GM23338 (cell line): ENCODE data around the gene COBL.

Experiments
- CREB1 ChIP-seq: fragments of 250-450 bp; sonication (Bioruptor Pico); IDR thresholded peaks from 2 replicates; pipeline ENCODE4 v1.5.0; 2020; ENCODE audit warnings: low read depth, mild to moderate bottlenecking, moderate library complexity
- CTCF ChIP-seq, 2 experiments: fragments of 200-600 bp in 1 of 2; sonication (generic) in 1 of 2; conservative IDR thresholded peaks; 2 replicates each; pipeline versions ENCODE4 v1.5.1 to v1.6.1; 2016 to 2017; ENCODE audit warnings: antibody characterized with exemption in 2 of 2, low read depth in 2 of 2, mild to moderate bottlenecking in 2 of 2, moderate library complexity in 1 of 2
- EZH2 ChIP-seq: fragments of 200-600 bp; sonication (generic); IDR thresholded peaks from one replicate; pipeline ENCODE4 v1.8.0; 2017; ENCODE audit warnings: antibody characterized with exemption, mild to moderate bottlenecking, low read depth; ENCODE audit not compliant: unreplicated experiment
- EZH2phosphoT487 ChIP-seq: fragments of 200-600 bp; sonication (generic); IDR thresholded peaks from one replicate; pipeline ENCODE4 v1.8.1; 2018; ENCODE audit warnings: antibody characterized with exemption; ENCODE audit not compliant: unreplicated experiment
- POLR2AphosphoS5 ChIP-seq: IDR thresholded peaks from 2 replicates; pipeline ENCODE4 v1.6.1; 2016; ENCODE audit warnings: antibody characterized with exemption, low read depth

- TF ChIP-seq CTCF (conservative IDR thresholded peaks at IDR 0.05; ENCODE audit: low read depth in 2 of 2) (no peak), POLR2AphosphoS5 (no peak), EZH2phosphoT487 (no peak), EZH2 (no peak), CREB1 (CRISPR knock-in tag) (no peak)
Measured at GRCh38 chr7:51220226-51220625, 96.4 kb downstream of the COBL start.
